HG02763 (cell line): Measurements from ENCODE around the gene INTS3.

Source experiments
- ATAC-seq: cut with Tn5 transposase; IDR thresholded peaks from one replicate; pipeline ENCODE4 v1.9.1; 2021; ENCODE audit warnings: mild to moderate bottlenecking, moderate library complexity; ENCODE audit not compliant: unreplicated experiment

Gene INTS3

GRCh38 chr1:153727463-153728304 lies at the start of gene INTS3:
TSS of gene INTS3 (plus strand) at chr1:153728050. CDS start at chr1:153728635, 585 bp downstream.
- ATAC-seq: peak; percentile 93

GRCh38 chr1:153678519-153679336 lies 49.1 kb upstream of the INTS3 start, which contains the start of gene NPR1:
TSS of gene NPR1 (plus strand) at chr1:153678688. CDS start at chr1:153679109, 421 bp downstream.
- no peak for ATAC-seq

- ATAC-seq: no peak
These were observed 48.3 kb upstream of the INTS3 start for GRCh38 chr1:153679337-153680119.

- no peak for ATAC-seq
These were observed 47.8 kb upstream of the INTS3 start for GRCh38 chr1:153680120-153680403.

GRCh38 chr1:153682730-153683129 lies 45.1 kb upstream of the INTS3 start:
- ATAC-seq: no peak

GRCh38 chr1:153683854-153684253 lies 44.0 kb upstream of the INTS3 start:
- no peak for ATAC-seq

- ATAC-seq: no peak
These were observed 43.0 kb upstream of the INTS3 start for GRCh38 chr1:153684892-153685291.

- ATAC-seq: no peak
These were observed 42.1 kb upstream of the INTS3 start for GRCh38 chr1:153685544-153686340.

GRCh38 chr1:153687346-153688125 lies 40.3 kb upstream of the INTS3 start:
- ATAC-seq: no peak

- no peak for ATAC-seq
These were observed 39.6 kb upstream of the INTS3 start for GRCh38 chr1:153688276-153688675.

GRCh38 chr1:153688736-153689328 lies 39.0 kb upstream of the INTS3 start:
- no peak for ATAC-seq

GRCh38 chr1:153693466-153693865 lies 34.4 kb upstream of the INTS3 start:
- ATAC-seq: no peak

- no peak for ATAC-seq
These were observed 31.1 kb upstream of the INTS3 start for GRCh38 chr1:153696741-153697140.

GRCh38 chr1:153697191-153698019 lies 30.4 kb upstream of the INTS3 start:
- ATAC-seq: no peak

GRCh38 chr1:153698020-153698922 lies 29.6 kb upstream of the INTS3 start:
- ATAC-seq: no peak

- no peak for ATAC-seq
These were observed 28.7 kb upstream of the INTS3 start for GRCh38 chr1:153698923-153699714.

- ATAC-seq: no peak
These were observed 28.1 kb upstream of the INTS3 start for GRCh38 chr1:153699768-153700167.
